Measurements from ENCODE around the gene ASPDH.
A peak's percentile ranks its signal among the peaks of the same experiment; 100 is the strongest.

ASPDH gene

GRCh38 chr19:50513746-50514345 is at the start of gene ASPDH:
TSS of gene ASPDH (minus strand) at chr19:50513913. CDS start at chr19:50513823, 90 bp downstream.
- DNase-seq, result no peak

GRCh38 chr19:50562996-50563395 is 49.3 kb upstream of the ASPDH start:
- DNase-seq, result no peak

- no peak for DNase-seq
Observed at GRCh38 chr19:50562329-50562728, 48.6 kb upstream of the ASPDH start.

- no peak for DNase-seq
Observed at GRCh38 chr19:50559636-50560035, 45.9 kb upstream of the ASPDH start.

- DNase-seq, result no peak
Observed at GRCh38 chr19:50558449-50558848, 44.7 kb upstream of the ASPDH start.

- DNase-seq, result no peak
Observed at GRCh38 chr19:50558039-50558438, 44.3 kb upstream of the ASPDH start.

- no peak for DNase-seq
Observed at GRCh38 chr19:50557009-50557613, 43.4 kb upstream of the ASPDH start.

- peak; percentile 88 for DNase-seq
Observed at GRCh38 chr19:50556282-50557008, 42.7 kb upstream of the ASPDH start.

GRCh38 chr19:50555450-50556281 is 42.0 kb upstream of the ASPDH start:
- DNase-seq, result no peak

- DNase-seq, result no peak
Observed at GRCh38 chr19:50555033-50555432, 41.3 kb upstream of the ASPDH start.

- no peak for DNase-seq
Observed at GRCh38 chr19:50554212-50554611, 40.5 kb upstream of the ASPDH start.

- no peak for DNase-seq
Observed at GRCh38 chr19:50553134-50553703, 39.5 kb upstream of the ASPDH start.

GRCh38 chr19:50552540-50552939 is 38.8 kb upstream of the ASPDH start:
- DNase-seq, result no peak

GRCh38 chr19:50551715-50552187 is 38.0 kb upstream of the ASPDH start:
- no peak for DNase-seq

- no peak for DNase-seq
Observed at GRCh38 chr19:50551034-50551714, 37.5 kb upstream of the ASPDH start.

GRCh38 chr19:50550594-50550966 is 36.9 kb upstream of the ASPDH start:
- DNase-seq, result no peak

- no peak for DNase-seq
Observed at GRCh38 chr19:50549927-50550593, 36.3 kb upstream of the ASPDH start.

- DNase-seq, result no peak
Observed at GRCh38 chr19:50549059-50549926, 35.6 kb upstream of the ASPDH start.

GRCh38 chr19:50548191-50549058 is 34.7 kb upstream of the ASPDH start:
- DNase-seq, result no peak

All from activated CD4-positive, alpha-beta T cell treated with anti-CD3 and anti-CD28 coated beads, Interleukin-2, amount 50 U/mL, for 48 hours (primary cell).